ENCODE results near the gene GPC2. TPM values are rescaled to one million over a fixed set of nuclear protein-coding genes. Genes with fewer than 3 reads are reported as not detected.

GPC2 gene
- total RNA-seq, 5 donors from 2014 or later (not counting 1 experiment from before 2014, with no cell fraction given), result 12.4 to 37.0 (median 26.3) TPM

DNA sequence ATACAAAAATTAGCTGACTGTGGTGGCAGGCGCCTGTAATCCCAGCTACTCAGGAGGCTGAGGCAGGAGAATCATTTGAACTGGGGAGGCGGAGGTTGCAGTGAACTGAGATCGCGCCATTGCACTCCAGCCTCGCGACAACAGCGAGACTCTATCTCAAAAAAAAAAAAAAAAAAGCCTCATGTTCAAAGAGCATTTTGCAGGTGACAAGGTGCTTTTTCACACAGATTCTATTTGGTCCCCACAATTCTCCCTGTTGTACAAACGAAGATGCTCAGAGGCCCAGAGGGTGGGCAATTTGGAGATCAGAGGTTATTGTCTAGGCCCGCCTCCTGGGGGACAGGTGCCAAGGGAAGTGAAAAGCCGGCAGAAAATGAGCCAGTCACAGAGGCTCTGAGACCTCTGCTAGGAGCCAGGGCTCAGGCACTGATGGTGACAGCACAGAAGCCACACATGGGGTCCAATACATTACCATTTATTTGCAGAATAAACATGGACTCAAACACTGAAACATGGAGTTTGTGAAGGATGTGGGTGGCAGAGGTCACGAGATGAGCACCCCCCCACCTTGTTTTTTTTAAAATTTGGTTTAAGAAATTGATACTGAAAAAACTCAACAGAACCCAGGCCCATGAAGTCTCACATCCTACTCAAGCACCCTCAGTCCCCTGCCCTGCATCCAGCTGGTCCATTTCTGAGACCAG is 7.9 kb downstream of the GPC2 start:
- Mint-ChIP-seq H3K9me3 (no peaks in the 10 kb centered on the region), H3K4me1 (peaks cover 58 to 68% (median 63%) of the 10 kb centered on the region in 3 donors), H3K4me3 (peak overlapping the region; percentile 80 to 87 (median 86)), H3K27ac (peak overlapping the region; percentile 98), H3K27me3 (peaks cover 0 to 22% of the 10 kb centered on the region in 2 donors), H3K36me3 (no peaks in the 10 kb centered on the region)
- Histone ChIP-seq H3K4me3 (ENCODE audit: control insufficient read depth in 1 of 2, extremely low read depth in 1 of 2, low read length in 1 of 2) (no peak overlapping the region), H3K4me1 (ENCODE audit: control insufficient read depth in 1 of 2, extremely low read depth in 1 of 2, insufficient read depth in 2 of 2, low read length in 2 of 2) (peaks cover 43 to 74% of the 10 kb centered on the region in 2 experiments), H3K27ac (ENCODE audit: low read length) (peak overlapping the region; percentile 38), H3K36me3 (ENCODE audit: control insufficient read depth in 2 of 2, extremely low read depth in 1 of 2, insufficient read depth in 1 of 2, low read length in 1 of 2) (no peaks in the 10 kb centered on the region), H3K9me3 (no peaks in the 10 kb centered on the region), H3K27me3 (replicated peaks in 1 of 2; ENCODE audit: control insufficient read depth in 2 of 2, extremely low read depth in 1 of 2, insufficient read depth in 2 of 2, low read length in 1 of 2) (peaks cover 0 to 48% of the 10 kb centered on the region in 2 experiments)
- DNase-seq (peak in 7 of 35 experiments; percentile 21 to 60 (median 43)), ATAC-seq (replicated peaks in 1 of 4) (peak in 2 of 4 experiments; percentile 6 to 31)
- ChIA-PET CTCF (interaction anchor here in 1 of 2 donors (0.5 kb wide), 1 partner anchor 18 kb away, joined by 4 read pairs; no protein-coding TSS in a partner anchor), POLR2A (interaction anchor here in 1 of 2 donors (0.6 kb wide), 1 partner anchor 224 kb away, joined by 11 read pairs; no protein-coding TSS in a partner anchor)
- WGBS (ENCODE audit: insufficient coverage), result 44% methylated on average over 2 of the region's 11 CpGs

DNA sequence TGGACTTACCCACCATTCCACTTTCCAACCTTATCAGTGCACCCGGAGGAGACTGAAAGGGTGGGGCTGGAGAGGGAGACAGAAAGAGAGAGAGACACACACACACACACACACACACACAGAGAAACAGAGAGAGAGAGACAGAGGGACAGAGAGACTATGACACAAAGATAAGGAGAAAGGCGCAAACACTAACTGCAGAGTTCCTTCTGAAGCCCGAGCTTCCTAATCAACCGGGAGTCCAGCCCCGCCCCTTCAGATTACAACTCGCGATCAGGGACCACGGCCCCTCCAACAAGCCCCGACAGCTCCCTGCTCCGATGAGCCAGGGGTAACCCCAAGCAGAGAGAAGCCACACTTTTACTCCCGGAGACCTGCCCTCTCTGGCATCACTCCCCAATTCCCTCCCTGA is 9.3 kb downstream of the GPC2 start:
- peaks cover 69 to 79% (median 77%) of the 10 kb centered on the region in 3 donors for H3K4me1 Mint-ChIP-seq
- ATAC-seq (replicated peaks in 1 of 4), result no peak
- H3K36me3 ChIP-seq (ENCODE audit: control insufficient read depth in 2 of 2, extremely low read depth in 1 of 2, insufficient read depth in 1 of 2, low read length in 1 of 2), result no peaks in the 10 kb centered on the region
- H3K9me3 Mint-ChIP-seq, result no peaks in the 10 kb centered on the region
- peak overlapping the region; percentile 80 to 87 (median 86) for H3K4me3 Mint-ChIP-seq
- no peaks in the 10 kb centered on the region for H3K9me3 ChIP-seq
- peaks cover 0 to 22% of the 10 kb centered on the region in 2 donors for H3K27me3 Mint-ChIP-seq
- WGBS (ENCODE audit: insufficient coverage), result 25% methylated on average over 10 of the region's 11 CpGs
- peak overlapping the region; percentile 65 for H3K27ac ChIP-seq (ENCODE audit: low read length)
- H3K36me3 Mint-ChIP-seq, result no peaks in the 10 kb centered on the region
- ChIA-PET CTCF (interaction anchor here in 1 of 2 donors (1.0 kb wide), 1 partner anchor 19 kb away, joined by 5 read pairs; the partner anchor contains the start of gene LAMTOR4), POLR2A (no interaction called here)
- H3K4me3 ChIP-seq (ENCODE audit: control insufficient read depth in 1 of 2, extremely low read depth in 1 of 2, low read length in 1 of 2), result peak overlapping the region; percentile 49 to 51
- H3K4me1 ChIP-seq (ENCODE audit: control insufficient read depth in 1 of 2, extremely low read depth in 1 of 2, insufficient read depth in 2 of 2, low read length in 2 of 2), result peaks cover 57 to 87% of the 10 kb centered on the region in 2 experiments
- H3K27ac Mint-ChIP-seq, result peak overlapping the region; percentile 98
- H3K27me3 ChIP-seq (replicated peaks in 1 of 2; ENCODE audit: control insufficient read depth in 2 of 2, extremely low read depth in 1 of 2, insufficient read depth in 2 of 2, low read length in 1 of 2), result peaks cover 0 to 48% of the 10 kb centered on the region in 2 experiments
- DNase-seq, result no peak

DNA sequence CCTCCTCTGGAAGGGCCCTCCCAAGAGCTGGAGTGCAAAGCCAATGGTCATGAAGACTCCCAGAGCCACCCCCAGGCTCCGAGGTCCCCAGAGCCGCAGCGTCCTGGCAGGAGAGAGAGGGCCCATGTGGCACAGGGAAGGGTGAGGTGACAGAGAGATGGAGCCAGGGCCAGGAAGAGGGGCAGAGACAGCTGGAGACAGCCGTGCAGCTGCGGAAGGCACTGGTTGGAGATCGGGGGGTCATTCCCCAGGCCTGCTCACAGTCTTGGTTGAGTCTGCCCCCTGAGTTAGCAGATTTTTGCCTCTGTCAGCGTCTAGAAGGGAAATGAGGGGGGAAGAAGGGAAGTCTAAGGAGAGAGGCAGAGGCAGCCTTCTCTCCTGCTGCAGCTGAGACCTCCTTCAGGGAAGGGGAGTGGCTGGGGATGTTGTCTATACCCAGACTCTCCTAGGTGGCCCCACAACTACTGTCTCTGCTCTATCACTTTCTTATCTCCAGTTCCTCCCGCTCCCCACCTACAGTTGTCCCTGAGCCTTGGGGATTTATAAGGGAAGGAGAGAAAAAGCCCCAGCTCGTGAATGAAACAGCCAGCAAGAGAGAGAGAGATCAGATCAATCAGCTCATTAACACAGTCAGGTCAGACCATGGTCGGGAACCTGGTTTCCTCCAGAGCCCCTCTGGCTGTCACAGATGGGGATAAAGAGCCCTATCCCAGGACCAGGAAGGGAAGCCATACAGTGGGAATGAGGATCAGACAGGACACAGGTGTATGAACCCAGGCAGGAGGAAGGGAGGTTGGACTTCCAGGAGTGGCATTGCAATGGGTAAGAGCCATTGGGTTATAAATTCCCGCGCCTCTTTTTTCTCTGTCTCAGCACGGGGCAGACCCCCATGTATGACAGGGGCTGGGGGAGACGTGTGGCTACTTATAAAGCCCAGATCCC is 9.9 kb downstream of the GPC2 start:
- H3K9me3 ChIP-seq, result no peaks in the 10 kb centered on the region
- peaks cover 61 to 93% of the 10 kb centered on the region in 2 experiments for H3K4me1 ChIP-seq (ENCODE audit: control insufficient read depth in 1 of 2, extremely low read depth in 1 of 2, insufficient read depth in 2 of 2, low read length in 2 of 2)
- Mint-ChIP-seq H3K4me1 (peaks cover 73 to 86% (median 82%) of the 10 kb centered on the region in 3 donors), H3K4me3 (peak overlapping the region; percentile 80 to 87 (median 86)), H3K9me3 (no peaks in the 10 kb centered on the region), H3K36me3 (no peaks in the 10 kb centered on the region), H3K27me3 (peaks cover 0 to 22% of the 10 kb centered on the region in 2 donors), H3K27ac (peak overlapping the region; percentile 98)
- peak overlapping the region; percentile 49 to 51 for H3K4me3 ChIP-seq (ENCODE audit: control insufficient read depth in 1 of 2, extremely low read depth in 1 of 2, low read length in 1 of 2)
- peaks cover 0 to 48% of the 10 kb centered on the region in 2 experiments for H3K27me3 ChIP-seq (replicated peaks in 1 of 2; ENCODE audit: control insufficient read depth in 2 of 2, extremely low read depth in 1 of 2, insufficient read depth in 2 of 2, low read length in 1 of 2)
- ChIA-PET POLR2A (interaction anchor here (0.5 to 1.4 kb wide), 2 partner anchors 10 to 20 kb away, joined by 5 to 7 read pairs; no protein-coding TSS in a partner anchor), CTCF (interaction anchor here in 1 of 2 donors (0.5 to 1.6 kb wide), 4 partner anchors 17 to 136 kb away, joined by 3 to 5 read pairs (median 4); no protein-coding TSS in a partner anchor)
- ATAC-seq (replicated peaks in 1 of 4) (no peak), DNase-seq (no peak)
- H3K27ac ChIP-seq (ENCODE audit: low read length), result peak overlapping the region; percentile 65
- 49% methylated on average over 6 of the region's 14 CpGs for WGBS (ENCODE audit: insufficient coverage)
- no peaks in the 10 kb centered on the region for H3K36me3 ChIP-seq (ENCODE audit: control insufficient read depth in 2 of 2, extremely low read depth in 1 of 2, insufficient read depth in 1 of 2, low read length in 1 of 2)

DNA sequence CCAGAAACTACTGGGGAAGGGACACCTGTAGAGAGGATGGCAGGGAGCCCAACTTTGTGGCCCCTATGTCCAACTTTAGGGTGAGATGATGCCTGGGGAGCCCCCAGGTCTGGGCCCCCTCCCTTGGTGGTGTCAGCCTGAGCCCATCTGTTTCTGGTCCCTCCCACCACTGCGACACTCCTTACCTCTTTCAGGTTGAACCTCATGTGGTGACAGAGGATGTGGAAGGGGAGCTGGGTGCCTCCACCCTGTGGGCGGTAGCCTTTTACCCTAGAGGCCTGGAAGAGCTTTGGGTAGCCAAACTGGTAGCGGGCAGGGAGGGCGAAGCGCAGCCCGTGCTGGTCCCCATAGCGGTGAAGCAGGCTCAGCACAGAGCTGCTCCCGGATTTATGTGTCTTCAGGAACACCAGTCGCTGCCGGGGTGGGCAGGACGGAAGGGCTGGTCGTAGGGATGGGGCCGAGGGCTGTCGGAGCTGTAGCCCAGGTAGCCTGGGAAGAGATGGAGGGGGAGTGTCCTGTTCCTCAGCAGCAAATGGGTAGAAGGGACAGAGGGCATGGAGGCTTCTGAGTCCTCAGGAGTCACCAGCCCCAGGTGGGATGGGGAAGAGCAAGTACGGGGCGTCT is 10.8 kb downstream of the GPC2 start:
- 51% methylated on average over 10 of the region's 16 CpGs for WGBS (ENCODE audit: insufficient coverage)
- POLR2A ChIA-PET, result interaction anchor here (0.5 to 1.4 kb wide), 3 partner anchors 10 to 27 kb away, joined by 5 to 7 read pairs (median 5); no protein-coding TSS in a partner anchor
- peak overlapping the region; percentile 10 to 49 for H3K4me3 ChIP-seq (ENCODE audit: control insufficient read depth in 1 of 2, extremely low read depth in 1 of 2, low read length in 1 of 2)

DNA sequence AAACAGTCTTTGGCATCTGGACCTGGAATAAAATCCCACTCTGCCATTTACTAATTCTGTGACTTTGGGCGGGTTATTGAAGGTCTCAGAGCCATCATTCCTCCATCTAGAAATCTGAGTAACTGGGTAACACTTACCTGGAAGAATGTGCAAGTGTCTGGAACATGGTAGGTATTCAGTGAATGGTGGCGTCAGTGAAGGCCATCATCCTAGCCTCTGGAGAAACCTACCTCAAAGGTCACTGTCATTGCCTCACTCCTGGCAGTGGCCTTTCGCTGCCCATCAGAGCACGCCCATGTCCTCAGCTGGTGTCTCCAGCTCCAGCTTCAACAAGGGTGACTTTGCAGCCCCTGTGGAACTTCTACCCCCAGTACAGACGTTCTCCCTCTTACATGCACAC is 13.3 kb downstream of the GPC2 start:
- no peak for DNase-seq
- no peak for ATAC-seq (replicated peaks in 1 of 4)
- H3K27ac Mint-ChIP-seq, result peak overlapping the region; percentile 98
- no peaks in the 10 kb centered on the region for H3K9me3 Mint-ChIP-seq
- ChIA-PET CTCF (interaction anchor here (0.7 to 0.9 kb wide), 2 partner anchors 15 to 107 kb away, joined by 4 read pairs; partner anchors contain the start of gene LAMTOR4 (in 1 of the 2)), POLR2A (interaction anchor here (0.6 to 0.7 kb wide), 3 partner anchors 29 to 265 kb away, joined by 5 to 10 read pairs (median 7); no protein-coding TSS in a partner anchor)
- peaks cover 56 to 77% of the 10 kb centered on the region in 2 experiments for H3K4me1 ChIP-seq (ENCODE audit: control insufficient read depth in 1 of 2, extremely low read depth in 1 of 2, insufficient read depth in 2 of 2, low read length in 2 of 2)
- H3K36me3 ChIP-seq (ENCODE audit: control insufficient read depth in 2 of 2, extremely low read depth in 1 of 2, insufficient read depth in 1 of 2, low read length in 1 of 2), result no peaks in the 10 kb centered on the region
- peaks cover 0 to 16% of the 10 kb centered on the region in 2 donors for H3K27me3 Mint-ChIP-seq
- H3K36me3 Mint-ChIP-seq, result no peaks in the 10 kb centered on the region
- H3K4me3 ChIP-seq (ENCODE audit: control insufficient read depth in 1 of 2, extremely low read depth in 1 of 2, low read length in 1 of 2), result peak overlapping the region in 1 of 2 donors; percentile 23
- peak overlapping the region; percentile 6 to 69 (median 58) for H3K4me3 Mint-ChIP-seq
- no peaks in the 10 kb centered on the region for H3K9me3 ChIP-seq
- WGBS (ENCODE audit: insufficient coverage), result 89% methylated on average over 1 of the region's 5 CpGs
- peaks cover 0 to 23% of the 10 kb centered on the region in 2 experiments for H3K27me3 ChIP-seq (replicated peaks in 1 of 2; ENCODE audit: control insufficient read depth in 2 of 2, extremely low read depth in 1 of 2, insufficient read depth in 2 of 2, low read length in 1 of 2)
- peaks cover 57 to 83% (median 76%) of the 10 kb centered on the region in 3 donors for H3K4me1 Mint-ChIP-seq
- peak overlapping the region; percentile 56 for H3K27ac ChIP-seq (ENCODE audit: low read length)

More for the DNA sequence above, 10.8 kb downstream of the GPC2 start:
- ATAC-seq (replicated peaks in 1 of 4) (peak; percentile 63 to 73 (median 67)), DNase-seq (peak in 16 of 35 experiments; percentile 27 to 60 (median 42))
- H3K4me1 Mint-ChIP-seq, result peaks cover 73 to 85% (median 85%) of the 10 kb centered on the region in 3 donors
- peaks cover 0 to 20% of the 10 kb centered on the region in 2 donors for H3K27me3 Mint-ChIP-seq
- peak overlapping the region; percentile 98 for H3K27ac Mint-ChIP-seq
- CTCF ChIA-PET, result interaction anchor here in 1 of 2 donors (0.5 to 1.6 kb wide), 4 partner anchors 16 to 135 kb away, joined by 3 to 5 read pairs (median 4); no protein-coding TSS in a partner anchor
- Histone ChIP-seq H3K27ac (ENCODE audit: low read length) (peak overlapping the region; percentile 65), H3K27me3 (replicated peaks in 1 of 2; ENCODE audit: control insufficient read depth in 2 of 2, extremely low read depth in 1 of 2, insufficient read depth in 2 of 2, low read length in 1 of 2) (peaks cover 0 to 45% of the 10 kb centered on the region in 2 experiments), H3K9me3 (no peaks in the 10 kb centered on the region), H3K4me1 (ENCODE audit: control insufficient read depth in 1 of 2, extremely low read depth in 1 of 2, insufficient read depth in 2 of 2, low read length in 2 of 2) (peaks cover 64 to 88% of the 10 kb centered on the region in 2 experiments), H3K36me3 (ENCODE audit: control insufficient read depth in 2 of 2, extremely low read depth in 1 of 2, insufficient read depth in 1 of 2, low read length in 1 of 2) (no peaks in the 10 kb centered on the region)
- no peaks in the 10 kb centered on the region for H3K36me3 Mint-ChIP-seq
- no peaks in the 10 kb centered on the region for H3K9me3 Mint-ChIP-seq
- H3K4me3 Mint-ChIP-seq, result peak overlapping the region; percentile 80 to 87 (median 86)

Measured in T-cell (primary cell).